OCI-LY7 (cell line): ENCODE data around the gene CPNE4. TPM values are rescaled to one million over a fixed set of nuclear protein-coding genes. Genes with fewer than 3 reads are reported as not detected.

ENCODE experiments used
- BruUV-seq: library from RNA; stranded (reverse); fragments of 400-500 nt; replicated peaks from 2 replicates; lab custom pipeline; 2021; lab: Mats Ljungman, UMichigan
- CTCF ChIA-PET: fragments of 300-600 bp; sonication (Branson Sonifier 250); formaldehyde crosslinking; loops from one replicate; lab custom pipeline; 2022; ENCODE audit warnings: antibody characterized with exemption; ENCODE audit not compliant: unreplicated experiment; lab: Charles Lee
- POLR2A ChIA-PET: fragments of 300-600 bp; sonication (Branson Sonifier 250); formaldehyde crosslinking; loops from one replicate; lab custom pipeline; 2022; ENCODE audit warnings: antibody characterized with exemption; lab: Charles Lee
- DNase-seq: peaks from one replicate; pipeline ENCODE4 v3.0.0-alpha.2; 2015; ENCODE audit warnings: low spot score
- H2AFZ ChIP-seq: fragments of 200-600 bp; sonication (generic), shearing (Covaris generic); 2 replicates; pipeline ENCODE4 v1.6.1; 2014; ENCODE audit warnings: mild to moderate bottlenecking, antibody characterized with exemption, low read length, moderate library complexity
- H3K27ac ChIP-seq: fragments of 200-600 bp; sonication (generic); 2 replicates; pipeline ENCODE4 v1.5.1; 2014; ENCODE audit warnings: mixed run types, low read depth, mild to moderate bottlenecking, moderate library complexity, low read length, inconsistent platforms; ENCODE audit not compliant: poor library complexity, severe bottlenecking
- H3K36me3 ChIP-seq: fragments of 200-600 bp; sonication (generic); 2 replicates; pipeline ENCODE4 v1.6.1; 2014; ENCODE audit warnings: mild to moderate bottlenecking, antibody characterized with exemption, low read length, moderate library complexity, mixed read lengths; ENCODE audit not compliant: insufficient read depth
- H3K4me1 ChIP-seq: fragments of 200-600 bp; sonication (generic); 2 replicates; pipeline ENCODE4 v1.5.1; 2014; ENCODE audit warnings: mild to moderate bottlenecking, low read length; ENCODE audit not compliant: insufficient read depth, poor library complexity, severe bottlenecking
- H3K4me2 ChIP-seq: fragments of 200-600 bp; sonication (generic); 2 replicates; pipeline ENCODE4 v1.6.1; 2014; ENCODE audit warnings: mild to moderate bottlenecking, low read length
- H3K4me3 ChIP-seq: fragments of 200-600 bp; sonication (generic); 2 replicates; pipeline ENCODE4 v1.5.1; 2014; ENCODE audit warnings: mild to moderate bottlenecking, low read depth, low read length; ENCODE audit not compliant: poor library complexity, severe bottlenecking
- H3K79me2 ChIP-seq: fragments of 200-600 bp; sonication (generic); 2 replicates; pipeline ENCODE4 v1.6.1; 2016; ENCODE audit warnings: low read depth, mild to moderate bottlenecking, low read length, moderate library complexity, mixed read lengths; ENCODE audit not compliant: insufficient read depth
- H3K9me2 ChIP-seq: fragments of 200-600 bp; sonication (generic); 2 replicates; pipeline ENCODE4 v1.6.1; 2016; ENCODE audit warnings: mild to moderate bottlenecking, low read length, mixed read lengths; ENCODE audit not compliant: insufficient read depth
- H3K9me3 ChIP-seq: fragments of 200-600 bp; sonication (generic); 2 replicates; pipeline ENCODE4 v1.6.1; 2014; ENCODE audit warnings: mild to moderate bottlenecking, mixed run types, low read length, mixed read lengths
- H4K20me1 ChIP-seq: fragments of 200-600 bp; sonication (generic); 2 replicates; pipeline ENCODE4 v1.6.1; 2014; ENCODE audit warnings: mild to moderate bottlenecking, antibody characterized with exemption, low read length, moderate library complexity, mixed read lengths; ENCODE audit not compliant: insufficient read depth
- EZH2phosphoT487 ChIP-seq: fragments of 200-600 bp; sonication (generic); IDR thresholded peaks from 2 replicates; pipeline ENCODE4 v1.6.1; 2018; ENCODE audit warnings: low read depth, borderline replicate concordance, mild to moderate bottlenecking, mixed run types, antibody characterized with exemption, low read length, moderate library complexity, mixed read lengths
- intact Hi-C: fragments of 100-400 bp; cut with micrococcal nuclease; formaldehyde crosslinking; loops from one replicate; pipeline ENCODE4 v1.10.0; 2022; ENCODE audit not compliant: unreplicated experiment
- total RNA-seq, 2 experiments: library from RNA; depleted of rRNA in 1 of 2; stranded (reverse); fragments of >200 nt in 1 of 2; shearing (Covaris generic) in 1 of 2; gene quantifications; 2 replicates each; pipeline ENCODE4 v1.2.3, GENCODE V29; 2014 to 2022
- TF ChIP-seq, protein P1 (sequence below): fragments of 200-600 bp; sonication (generic); conservative IDR thresholded peaks from 2 replicates; pipeline ENCODE4 v1.5.1; 2014; ENCODE audit warnings: mild to moderate bottlenecking, antibody characterized with exemption, low read length, moderate library complexity, mixed read lengths

CPNE4 gene
- total RNA-seq, 2 experiments from 2014 or later = not detected

GRCh38 chr3:131597816-131598215 lies 437.0 kb downstream of the CPNE4 start:
- no peak overlapping the region for H3K27ac ChIP-seq
- no peaks in the 10 kb centered on the region for H3K9me3 ChIP-seq
- H3K4me2 ChIP-seq = no peak overlapping the region
- no TSS peak for BruUV-seq
- intact Hi-C loops = no loop called here
- H3K9me2 ChIP-seq = no peaks in the 10 kb centered on the region
- ChIA-PET POLR2A (no interaction called here), CTCF (no interaction called here)
- no peaks in the 10 kb centered on the region for H4K20me1 ChIP-seq
- H3K79me2 ChIP-seq = no peaks in the 10 kb centered on the region
- TF ChIP-seq EZH2phosphoT487 = no peak
- TF ChIP-seq, protein P1, sequence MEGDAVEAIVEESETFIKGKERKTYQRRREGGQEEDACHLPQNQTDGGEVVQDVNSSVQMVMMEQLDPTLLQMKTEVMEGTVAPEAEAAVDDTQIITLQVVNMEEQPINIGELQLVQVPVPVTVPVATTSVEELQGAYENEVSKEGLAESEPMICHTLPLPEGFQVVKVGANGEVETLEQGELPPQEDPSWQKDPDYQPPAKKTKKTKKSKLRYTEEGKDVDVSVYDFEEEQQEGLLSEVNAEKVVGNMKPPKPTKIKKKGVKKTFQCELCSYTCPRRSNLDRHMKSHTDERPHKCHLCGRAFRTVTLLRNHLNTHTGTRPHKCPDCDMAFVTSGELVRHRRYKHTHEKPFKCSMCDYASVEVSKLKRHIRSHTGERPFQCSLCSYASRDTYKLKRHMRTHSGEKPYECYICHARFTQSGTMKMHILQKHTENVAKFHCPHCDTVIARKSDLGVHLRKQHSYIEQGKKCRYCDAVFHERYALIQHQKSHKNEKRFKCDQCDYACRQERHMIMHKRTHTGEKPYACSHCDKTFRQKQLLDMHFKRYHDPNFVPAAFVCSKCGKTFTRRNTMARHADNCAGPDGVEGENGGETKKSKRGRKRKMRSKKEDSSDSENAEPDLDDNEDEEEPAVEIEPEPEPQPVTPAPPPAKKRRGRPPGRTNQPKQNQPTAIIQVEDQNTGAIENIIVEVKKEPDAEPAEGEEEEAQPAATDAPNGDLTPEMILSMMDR = no peak
- no peaks in the 10 kb centered on the region for H3K4me1 ChIP-seq
- no peak overlapping the region for H3K4me3 ChIP-seq
- no peak for DNase-seq
- no peaks in the 10 kb centered on the region for H3K36me3 ChIP-seq
- H2AFZ ChIP-seq = no peak overlapping the region

DNA sequence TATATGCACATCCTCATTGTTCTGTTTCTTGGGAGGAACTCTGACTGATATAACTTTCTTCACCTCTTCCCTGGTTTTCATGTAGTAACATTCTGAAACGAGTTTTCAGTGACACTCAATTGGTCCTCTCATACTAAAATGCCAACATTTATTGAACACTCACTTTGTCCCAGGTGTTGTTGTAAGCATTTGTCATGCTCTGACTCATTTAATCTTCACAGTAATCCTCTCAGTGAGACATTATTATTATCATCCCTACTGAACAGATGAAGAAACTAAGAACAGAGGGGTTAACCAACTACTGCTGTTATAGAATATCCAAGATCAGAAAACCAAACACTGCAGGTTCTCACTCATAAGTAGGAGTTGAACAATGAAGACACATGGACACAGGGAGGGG lies 437.9 kb downstream of the CPNE4 start:
- H3K36me3 ChIP-seq = no peaks in the 10 kb centered on the region
- H2AFZ ChIP-seq = no peak overlapping the region
- no peaks in the 10 kb centered on the region for H3K79me2 ChIP-seq
- POLR2A ChIA-PET = no interaction called here
- no peak overlapping the region for H3K27ac ChIP-seq
- no peak overlapping the region for H3K4me3 ChIP-seq
- no TSS peak for BruUV-seq
- DNase-seq = no peak
- no peaks in the 10 kb centered on the region for H3K4me1 ChIP-seq
- CTCF ChIA-PET = no interaction called here
- no peak overlapping the region for H3K4me2 ChIP-seq
- intact Hi-C loops = no loop called here
- TF ChIP-seq, protein P1 = no peak
- TF ChIP-seq EZH2phosphoT487 = no peak
- no peaks in the 10 kb centered on the region for H3K9me2 ChIP-seq
- no peaks in the 10 kb centered on the region for H4K20me1 ChIP-seq
- H3K9me3 ChIP-seq = no peaks in the 10 kb centered on the region

DNA sequence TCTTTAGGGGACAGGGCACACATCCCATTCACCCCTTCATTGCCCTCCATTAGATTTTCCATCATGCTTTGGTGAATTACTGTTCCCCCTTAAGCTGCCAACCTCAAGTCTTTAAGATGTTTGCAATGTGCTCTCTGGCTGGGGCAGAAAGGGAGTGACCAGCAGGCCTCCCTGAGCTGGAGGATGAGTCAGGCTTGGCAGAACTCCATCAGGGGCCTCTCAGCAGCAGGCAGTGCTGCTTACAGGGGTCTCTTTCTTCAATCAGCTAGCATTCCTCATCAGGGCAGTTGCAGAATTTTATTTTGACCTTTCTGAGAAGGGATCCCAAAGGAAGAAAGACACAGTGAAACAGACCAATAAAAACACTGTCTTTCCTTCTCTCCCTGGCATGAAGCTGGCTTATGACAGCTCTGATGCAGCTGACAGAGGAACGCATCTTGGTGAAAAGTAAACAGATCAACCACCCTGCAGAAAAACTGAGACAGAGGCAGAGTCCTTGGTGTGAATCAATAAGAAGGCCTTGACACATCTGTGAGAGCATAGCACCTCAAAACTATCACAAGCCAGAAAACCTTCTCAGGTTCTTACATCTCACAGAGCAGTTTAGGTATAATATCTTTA lies 443.3 kb downstream of the CPNE4 start:
- TF ChIP-seq, protein P1 = no peak
- TF ChIP-seq EZH2phosphoT487 = no peak
- Histone ChIP-seq H3K9me2 (no peaks in the 10 kb centered on the region), H4K20me1 (no peaks in the 10 kb centered on the region), H3K36me3 (no peaks in the 10 kb centered on the region), H3K4me1 (no peaks in the 10 kb centered on the region), H3K9me3 (no peaks in the 10 kb centered on the region), H3K4me3 (no peak overlapping the region), H3K79me2 (no peaks in the 10 kb centered on the region), H3K27ac (no peak overlapping the region), H2AFZ (no peak overlapping the region), H3K4me2 (no peak overlapping the region)
- intact Hi-C loops = no loop called here
- DNase-seq = no peak
- ChIA-PET POLR2A (no interaction called here), CTCF (no interaction called here)
- no TSS peak for BruUV-seq
